ENCODE measurements around the gene CLDN7.

- TF ChIP-seq, protein P1, sequence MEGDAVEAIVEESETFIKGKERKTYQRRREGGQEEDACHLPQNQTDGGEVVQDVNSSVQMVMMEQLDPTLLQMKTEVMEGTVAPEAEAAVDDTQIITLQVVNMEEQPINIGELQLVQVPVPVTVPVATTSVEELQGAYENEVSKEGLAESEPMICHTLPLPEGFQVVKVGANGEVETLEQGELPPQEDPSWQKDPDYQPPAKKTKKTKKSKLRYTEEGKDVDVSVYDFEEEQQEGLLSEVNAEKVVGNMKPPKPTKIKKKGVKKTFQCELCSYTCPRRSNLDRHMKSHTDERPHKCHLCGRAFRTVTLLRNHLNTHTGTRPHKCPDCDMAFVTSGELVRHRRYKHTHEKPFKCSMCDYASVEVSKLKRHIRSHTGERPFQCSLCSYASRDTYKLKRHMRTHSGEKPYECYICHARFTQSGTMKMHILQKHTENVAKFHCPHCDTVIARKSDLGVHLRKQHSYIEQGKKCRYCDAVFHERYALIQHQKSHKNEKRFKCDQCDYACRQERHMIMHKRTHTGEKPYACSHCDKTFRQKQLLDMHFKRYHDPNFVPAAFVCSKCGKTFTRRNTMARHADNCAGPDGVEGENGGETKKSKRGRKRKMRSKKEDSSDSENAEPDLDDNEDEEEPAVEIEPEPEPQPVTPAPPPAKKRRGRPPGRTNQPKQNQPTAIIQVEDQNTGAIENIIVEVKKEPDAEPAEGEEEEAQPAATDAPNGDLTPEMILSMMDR (IDR thresholded peaks at IDR 0.05; ENCODE audit: poor library complexity) = peak; percentile 46
- no peak for TF ChIP-seq EZH2 (IDR thresholded peaks at IDR 0.05; ENCODE audit: borderline replicate concordance)
Observed at GRCh38 chr17:7252176-7253043, 9.9 kb downstream of the CLDN7 start, which contains the start of gene ELP5.
